Heart left ventricle (tissue), 16 donors: Measurements from ENCODE around the gene SEC14L3. TPM values are rescaled to one million over a fixed set of nuclear protein-coding genes. Genes with fewer than 3 reads are reported as not detected.

ENCODE experiments used
- ATAC-seq, 4 donors: fragments of 200-7000 bp; cut with Tn5 transposase; one replicate each; pipeline ENCODE4 v1.9.1; 2020 to 2022; ENCODE audit warnings: moderate library complexity in 4 of 4, mild to moderate bottlenecking in 3 of 4, moderate number of reproducible peaks in 1 of 4
- DNase-seq, 5 donors: peaks; one replicate each; pipeline ENCODE4 v3.0.0-alpha.2; 2020
- H3K27ac ChIP-seq, 12 donors: fragments of 200-600 bp; sonication (generic) in 4 of 12; one replicate each; pipeline versions ENCODE4 v1.5.0 to v1.8.0; 2016 to 2022; ENCODE audit warnings: mild to moderate bottlenecking in 2 of 12
- H3K27me3 ChIP-seq, 9 donors: fragments of 200-600 bp; sonication (generic) in 2 of 9; one replicate each; pipeline versions ENCODE4 v1.5.1 to v1.8.0; 2016 to 2022; ENCODE audit warnings: mild to moderate bottlenecking in 3 of 9
- H3K36me3 ChIP-seq, 9 donors: fragments of 200-600 bp; sonication (generic) in 2 of 9; one replicate each; pipeline versions ENCODE4 v1.5.0 to v1.8.0; 2018 to 2022; ENCODE audit warnings: mild to moderate bottlenecking in 2 of 9
- H3K4me1 ChIP-seq, 12 donors: fragments of 200-600 bp; sonication (generic) in 4 of 12; one replicate each; pipeline versions ENCODE4 v1.5.0 to v1.8.0; 2016 to 2022; ENCODE audit warnings: mild to moderate bottlenecking in 3 of 12
- H3K4me3 ChIP-seq, 12 donors: fragments of 200-600 bp; sonication (generic) in 4 of 12; one replicate each; pipeline versions ENCODE4 v1.5.0 to v1.8.0; 2017 to 2022; ENCODE audit warnings: mild to moderate bottlenecking in 9 of 12, moderate library complexity in 4 of 12
- H3K9me3 ChIP-seq, 12 donors: fragments of 200-600 bp; sonication (generic) in 4 of 12; one replicate each; pipeline versions ENCODE4 v1.5.0 to v1.8.0; 2016 to 2022; ENCODE audit warnings: mild to moderate bottlenecking in 1 of 12
- POLR2A ChIP-seq, 2 donors: fragments of 450-650 bp; IDR thresholded peaks; one replicate each; pipeline ENCODE4 v1.6.1; 2017; ENCODE audit warnings: antibody characterized with exemption in 2 of 2, mild to moderate bottlenecking in 2 of 2, moderate library complexity in 2 of 2
- WGBS, 4 donors: extraction: QIAGEN DNeasy Blood & Tissue Kit in 2 of 4; methylation state at CpG; one replicate each; pipeline versions ENCODE4 v1.1.5 to v1.1.7; 2013 to 2018; 5-methylcytosine and 5-hydroxymethylcytosine counted together
- intact Hi-C, 10 donors: fragments of 100-400 bp; cut with DNase I; formaldehyde crosslinking; loops; one replicate each; pipeline versions ENCODE4 v1.11.1 to v1.14.2; 2022
- polyA plus RNA-seq, 2 donors: library from polyadenylated mRNA; stranded (reverse); fragments of 200-250 nt; gene quantifications; one replicate each; pipeline ENCODE4 v1.2.3, GENCODE V29; 2013
- total RNA-seq, 9 donors: library from RNA; depleted of rRNA in 2 of 9; stranded (reverse); fragments of >200 nt in 2 of 9; fragmentation: NEBNext Ultra II Directional in 3 of 9; extraction: Animal tissue kit (Norgen Biotek cat#: 25700) in 3 of 9; gene quantifications; one replicate each; pipeline versions ENCODE4 v1.1.0 to v1.2.4, GENCODE V29; 2016 to 2023
- TF ChIP-seq, protein P1 (sequence below), 12 donors: fragments of 200-600 bp; sonication (generic) in 4 of 12; IDR thresholded peaks; one replicate each; pipeline versions ENCODE4 v1.5.0 to v1.8.0; 2018 to 2022; ENCODE audit warnings: antibody characterized with exemption in 12 of 12, mild to moderate bottlenecking in 5 of 12
- donor health status: ischemic (EF 13 %, LVEDD 7.1; RV severe dilation, severe dysfunction).
- donor health status: healthy with polysubstance abuse.
- donor health status: DM: no; HTN: yes; CAD: no.
- donor health status: DM: no; HTN: no; CAD: no.
- donor health status: ischemic (EF 25% LVEDD 6.9; RV normal size, moderate dysfunction).
- donor health status: ischemic (EF 25% LVEDD 5.7; RV mildly dilated, moderate dysfunction).
- donor health status: healthy.
- donor health status: DM: yes; HTN: yes; CAD: no.
- donor health status: ischemic (EF 35%, LVEDD 5.7; RV mildly dilated, moderate dysfunction).
- donor health status: nonischemic (EF 11% LVEDD 7.7; RV severe dilation, severe dysfunction).
- donor health status: DM: yes; HTN: yes; CAD: no.
- donor health status: PGD.
- donor health status: ischemic (EF 29% LVEDD 5.4; RV normal size, mild dysfunction).
- donor health status: nonischemic (EF 23%, LVEDD 6.1; RV moderate dilation, normal function).

The SEC14L3 gene
- total and polyA plus RNA-seq, 11 donors = not detected

GRCh38 chr22:30413745-30414524 is 57.9 kb downstream of the SEC14L3 start:
- DNase-seq (no peak), ATAC-seq (no peak)
- no peaks in the 10 kb centered on the region for H3K4me1 ChIP-seq
- H3K9me3 ChIP-seq = no peaks in the 10 kb centered on the region
- H3K27ac ChIP-seq = no peak overlapping the region
- intact Hi-C loops = no loop called here
- H3K27me3 ChIP-seq = no peaks in the 10 kb centered on the region
- 82 to 97% (median 87%) methylated on average over 5 of the region's 5 CpGs for WGBS, 4 donors
- TF ChIP-seq, protein P1, sequence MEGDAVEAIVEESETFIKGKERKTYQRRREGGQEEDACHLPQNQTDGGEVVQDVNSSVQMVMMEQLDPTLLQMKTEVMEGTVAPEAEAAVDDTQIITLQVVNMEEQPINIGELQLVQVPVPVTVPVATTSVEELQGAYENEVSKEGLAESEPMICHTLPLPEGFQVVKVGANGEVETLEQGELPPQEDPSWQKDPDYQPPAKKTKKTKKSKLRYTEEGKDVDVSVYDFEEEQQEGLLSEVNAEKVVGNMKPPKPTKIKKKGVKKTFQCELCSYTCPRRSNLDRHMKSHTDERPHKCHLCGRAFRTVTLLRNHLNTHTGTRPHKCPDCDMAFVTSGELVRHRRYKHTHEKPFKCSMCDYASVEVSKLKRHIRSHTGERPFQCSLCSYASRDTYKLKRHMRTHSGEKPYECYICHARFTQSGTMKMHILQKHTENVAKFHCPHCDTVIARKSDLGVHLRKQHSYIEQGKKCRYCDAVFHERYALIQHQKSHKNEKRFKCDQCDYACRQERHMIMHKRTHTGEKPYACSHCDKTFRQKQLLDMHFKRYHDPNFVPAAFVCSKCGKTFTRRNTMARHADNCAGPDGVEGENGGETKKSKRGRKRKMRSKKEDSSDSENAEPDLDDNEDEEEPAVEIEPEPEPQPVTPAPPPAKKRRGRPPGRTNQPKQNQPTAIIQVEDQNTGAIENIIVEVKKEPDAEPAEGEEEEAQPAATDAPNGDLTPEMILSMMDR (IDR thresholded peaks at IDR 0.05) = no peak
- TF ChIP-seq POLR2A (IDR thresholded peaks at IDR 0.05) = no peak
- H3K4me3 ChIP-seq = no peak overlapping the region
- H3K36me3 ChIP-seq = peaks cover 0 to 67% (median 40%) of the 10 kb centered on the region in 9 donors

DNA sequence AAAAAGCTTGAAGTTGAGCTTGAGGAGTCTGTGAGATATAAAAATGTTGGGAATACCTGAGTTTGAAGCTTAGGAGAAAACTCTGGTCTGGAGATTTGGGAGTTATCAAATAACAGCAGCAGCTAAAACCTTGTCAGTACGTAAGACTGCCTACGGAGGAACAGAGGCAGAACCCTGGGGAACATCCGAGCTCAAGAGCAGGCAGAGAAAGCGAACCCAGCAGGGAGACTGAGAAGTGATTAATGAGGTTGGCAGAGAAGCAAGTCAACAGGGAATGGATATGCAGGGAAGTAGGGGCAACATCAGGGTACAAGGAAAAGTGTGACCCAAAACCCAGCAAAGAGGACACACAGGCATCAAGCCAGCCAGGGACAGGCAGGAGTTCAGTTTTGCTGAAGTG is 58.8 kb downstream of the SEC14L3 start:
- ATAC-seq = no peak
- intact Hi-C loops = no loop called here
- no peak overlapping the region for H3K27ac ChIP-seq
- WGBS, 4 donors = 87 to 94% (median 92%) methylated on average over 4 of the region's 4 CpGs
- no peaks in the 10 kb centered on the region for H3K4me1 ChIP-seq
- no peaks in the 10 kb centered on the region for H3K27me3 ChIP-seq
- no peak for TF ChIP-seq POLR2A (IDR thresholded peaks at IDR 0.05)
- TF ChIP-seq, protein P1 (IDR thresholded peaks at IDR 0.05) = no peak
- no peak overlapping the region for H3K4me3 ChIP-seq
- peaks cover 0 to 66% (median 32%) of the 10 kb centered on the region in 9 donors for H3K36me3 ChIP-seq
- no peaks in the 10 kb centered on the region for H3K9me3 ChIP-seq
- no peak for DNase-seq

GRCh38 chr22:30411780-30412179 is 60.0 kb downstream of the SEC14L3 start:
- WGBS, 4 donors = 84 to 95% (median 86%) methylated on average over 3 of the region's 3 CpGs
- TF ChIP-seq, protein P1 (IDR thresholded peaks at IDR 0.05) = no peak
- no peak for TF ChIP-seq POLR2A (IDR thresholded peaks at IDR 0.05)
- Histone ChIP-seq H3K9me3 (no peaks in the 10 kb centered on the region), H3K4me1 (no peaks in the 10 kb centered on the region), H3K27me3 (no peaks in the 10 kb centered on the region), H3K27ac (no peak overlapping the region), H3K36me3 (peaks cover 0 to 66% (median 22%) of the 10 kb centered on the region in 9 donors), H3K4me3 (no peak overlapping the region)
- intact Hi-C loops = no loop called here
- DNase-seq (no peak), ATAC-seq (no peak)

Other genes with a start within 250 kb of the SEC14L3 start
- 10 to 100 TPM in 1 of 9 donors, 1 to 10 TPM in 1, under 1 TPM in 6, not detected in 1; 0.12 to 11.6 (median 0.70) TPM for gene LIF, start 225.3 kb downstream of the SEC14L3 start, total RNA-seq
- under 1 TPM; 0.46 to 0.78 TPM for gene LIF, start 225.3 kb downstream of the SEC14L3 start, polyA plus RNA-seq
- 1 to 10 TPM in 2 of 9 donors, under 1 TPM in 5, not detected in 2; 0.17 to 5.0 (median 0.42) TPM for gene OSM, start 205.2 kb downstream of the SEC14L3 start, total RNA-seq
- under 1 TPM; 0.25 to 0.27 TPM for gene OSM, start 205.2 kb downstream of the SEC14L3 start, polyA plus RNA-seq
- 10 to 100 TPM in 3 of 9 donors, 1 to 10 TPM in 6; 3.8 to 16.6 (median 7.1) TPM for gene CASTOR1, start 182.5 kb downstream of the SEC14L3 start, total RNA-seq
- gene CASTOR1, start 182.5 kb downstream of the SEC14L3 start, polyA plus RNA-seq = 10 to 100 TPM in 1 of 2 donors, 1 to 10 TPM in 1; 7.0 to 10.2 TPM
- gene TBC1D10A, start 145.1 kb downstream of the SEC14L3 start, total RNA-seq = 10 to 100 TPM in 1 of 9 donors, 1 to 10 TPM in 8; 4.3 to 10.1 (median 7.1) TPM
- gene TBC1D10A, start 145.1 kb downstream of the SEC14L3 start, polyA plus RNA-seq = 1 to 10 TPM; 4.5 to 9.5 TPM
- 100 to 1,000 TPM in 4 of 9 donors, 10 to 100 TPM in 5; 57.7 to 142 (median 99.2) TPM for gene SF3A1, start 115.1 kb downstream of the SEC14L3 start, total RNA-seq
- 10 to 100 TPM; 11.4 to 31.3 TPM for gene SF3A1, start 115.1 kb downstream of the SEC14L3 start, polyA plus RNA-seq
- 1 to 10 TPM in 5 of 9 donors, under 1 TPM in 4; 0.45 to 1.7 (median 1.1) TPM for gene CCDC157, start 115.0 kb downstream of the SEC14L3 start, total RNA-seq
- 1 to 10 TPM in 1 of 2 donors, under 1 TPM in 1; 0.42 to 1.4 TPM for gene CCDC157, start 115.0 kb downstream of the SEC14L3 start, polyA plus RNA-seq
- gene RNF215, start 84.6 kb downstream of the SEC14L3 start, total RNA-seq = 10 to 100 TPM in 1 of 9 donors, 1 to 10 TPM in 8; 3.3 to 12.2 (median 6.7) TPM
- 1 to 10 TPM; 4.2 to 7.0 TPM for gene RNF215, start 84.6 kb downstream of the SEC14L3 start, polyA plus RNA-seq
- gene SEC14L2, start 75.0 kb downstream of the SEC14L3 start, total RNA-seq = 1 to 10 TPM in 5 of 9 donors, under 1 TPM in 4; 0.35 to 3.9 (median 1.6) TPM
- 10 to 100 TPM in 1 of 2 donors, under 1 TPM in 1; 0.30 to 11.2 TPM for gene SEC14L2, start 75.0 kb downstream of the SEC14L3 start, polyA plus RNA-seq
- gene MTFP1, start 46.2 kb downstream of the SEC14L3 start, total RNA-seq = 10 to 100 TPM in 7 of 9 donors, 1 to 10 TPM in 2; 5.0 to 44.0 (median 15.9) TPM
- gene MTFP1, start 46.2 kb downstream of the SEC14L3 start, polyA plus RNA-seq = 100 to 1,000 TPM in 1 of 2 donors, 10 to 100 TPM in 1; 36.2 to 139 TPM
- gene SEC14L4, start 33.7 kb upstream of the SEC14L3 start, total RNA-seq = under 1 TPM in 1 of 9 donors, not detected in 8; 0.27 TPM
- gene SEC14L4, start 33.7 kb upstream of the SEC14L3 start, polyA plus RNA-seq = not detected
- gene SEC14L6, start 74.7 kb upstream of the SEC14L3 start, total RNA-seq = 1 to 10 TPM in 1 of 9 donors, under 1 TPM in 1, not detected in 7; 0.16 to 2.8 TPM
- gene SEC14L6, start 74.7 kb upstream of the SEC14L3 start, polyA plus RNA-seq = under 1 TPM in 1 of 2 donors, not detected in 1; 0.03 TPM
- 1 to 10 TPM in 1 of 9 donors, under 1 TPM in 3, not detected in 5; 0.25 to 1.1 (median 0.58) TPM for gene GAL3ST1, start 102.6 kb upstream of the SEC14L3 start, total RNA-seq
- gene GAL3ST1, start 102.6 kb upstream of the SEC14L3 start, polyA plus RNA-seq = under 1 TPM; 0.14 to 0.19 TPM
- gene PES1, start 119.9 kb upstream of the SEC14L3 start, total RNA-seq = 10 to 100 TPM; 15.7 to 39.8 (median 27.8) TPM
- gene PES1, start 119.9 kb upstream of the SEC14L3 start, polyA plus RNA-seq = 10 to 100 TPM; 23.0 to 60.9 TPM
- gene TCN2, start 135.2 kb upstream of the SEC14L3 start, total RNA-seq = 10 to 100 TPM; 11.2 to 69.9 (median 19.5) TPM
- 10 to 100 TPM; 11.0 to 19.2 TPM for gene TCN2, start 135.2 kb upstream of the SEC14L3 start, polyA plus RNA-seq
- gene SLC35E4, start 163.8 kb upstream of the SEC14L3 start, total RNA-seq = 1 to 10 TPM; 2.4 to 9.8 (median 4.0) TPM
- gene SLC35E4, start 163.8 kb upstream of the SEC14L3 start, polyA plus RNA-seq = 1 to 10 TPM; 3.4 to 5.1 TPM
- 1 to 10 TPM; 1.8 to 6.1 (median 3.1) TPM for gene DUSP18, start 195.9 kb upstream of the SEC14L3 start, total RNA-seq
- gene DUSP18, start 195.9 kb upstream of the SEC14L3 start, polyA plus RNA-seq = 1 to 10 TPM; 1.6 to 3.2 TPM
- 10 to 100 TPM in 6 of 9 donors, 1 to 10 TPM in 3; 5.2 to 23.5 (median 13.2) TPM for gene OSBP2, start 222.9 kb upstream of the SEC14L3 start, total RNA-seq
- gene OSBP2, start 222.9 kb upstream of the SEC14L3 start, polyA plus RNA-seq = 1 to 10 TPM; 2.0 to 5.1 TPM